ENCODE measurements around the gene SFXN2. TPM values are rescaled to one million over a fixed set of nuclear protein-coding genes. Genes with fewer than 3 reads are reported as not detected.

The SFXN2 gene
- total RNA-seq, 1 experiment from 2014 or later = 5.4 TPM

DNA sequence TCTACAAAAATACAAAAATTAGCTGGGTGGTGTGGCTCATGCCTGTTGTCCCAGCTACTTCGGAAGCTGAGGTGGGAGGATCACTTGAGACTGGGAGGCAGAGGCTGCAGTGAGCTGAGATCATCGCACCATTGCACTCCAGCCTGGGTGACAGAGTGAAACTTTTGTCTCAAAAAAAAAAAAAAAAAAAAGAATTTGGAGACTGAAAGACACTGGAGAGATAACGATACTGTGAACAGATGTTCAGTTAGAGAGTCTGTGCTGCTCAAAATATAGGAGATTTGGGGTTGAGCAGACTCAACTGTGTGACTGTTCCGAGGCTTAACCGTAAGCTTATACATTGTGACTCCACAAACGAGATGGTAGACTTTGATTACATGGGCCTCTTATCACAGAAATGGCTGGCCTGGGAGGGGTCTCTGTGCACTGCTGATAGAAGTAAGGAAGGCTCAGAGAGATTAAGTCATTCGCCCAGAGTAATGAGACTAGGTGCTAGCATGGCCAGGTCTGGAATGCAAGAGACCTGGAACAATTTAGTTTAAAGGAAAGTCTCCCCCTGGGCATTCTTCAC lies 48.7 kb downstream of the SFXN2 start:
- no peaks in the 10 kb centered on the region for H3K36me3 ChIP-seq (ENCODE audit: low read depth)
- no peak overlapping the region for H3K4me2 ChIP-seq
- H3K27me3 ChIP-seq (ENCODE audit: insufficient read depth, low read depth) = no peaks in the 10 kb centered on the region
- ChIA-PET POLR2A (ENCODE audit: unreplicated experiment) (no interaction called here), CTCF (no interaction called here)
- no peaks in the 10 kb centered on the region for H3K9me3 ChIP-seq (ENCODE audit: insufficient read depth, low read depth)
- no peaks in the 10 kb centered on the region for H3F3A ChIP-seq (ENCODE audit: insufficient read depth, low read depth)
- H3K4me3 ChIP-seq = no peak overlapping the region
- no peak overlapping the region for H2AFZ ChIP-seq
- H3K79me2 ChIP-seq (ENCODE audit: low read depth) = no peaks in the 10 kb centered on the region
- H4K20me1 ChIP-seq (ENCODE audit: insufficient read depth) = no peaks in the 10 kb centered on the region; the same call in 1 of the 2 replicates
- DNase-seq = no peak
- H3K4me1 ChIP-seq (replicated peaks; ENCODE audit: insufficient read depth) = peaks cover 6% of the 10 kb centered on the region; the same call in 1 of the 2 replicates
- no peaks in the 10 kb centered on the region for H3K9me2 ChIP-seq (ENCODE audit: insufficient read depth)
- no peak for TF ChIP-seq EZH2 (IDR thresholded peaks at IDR 0.05; ENCODE audit: low read depth)
- TF ChIP-seq, protein P1, sequence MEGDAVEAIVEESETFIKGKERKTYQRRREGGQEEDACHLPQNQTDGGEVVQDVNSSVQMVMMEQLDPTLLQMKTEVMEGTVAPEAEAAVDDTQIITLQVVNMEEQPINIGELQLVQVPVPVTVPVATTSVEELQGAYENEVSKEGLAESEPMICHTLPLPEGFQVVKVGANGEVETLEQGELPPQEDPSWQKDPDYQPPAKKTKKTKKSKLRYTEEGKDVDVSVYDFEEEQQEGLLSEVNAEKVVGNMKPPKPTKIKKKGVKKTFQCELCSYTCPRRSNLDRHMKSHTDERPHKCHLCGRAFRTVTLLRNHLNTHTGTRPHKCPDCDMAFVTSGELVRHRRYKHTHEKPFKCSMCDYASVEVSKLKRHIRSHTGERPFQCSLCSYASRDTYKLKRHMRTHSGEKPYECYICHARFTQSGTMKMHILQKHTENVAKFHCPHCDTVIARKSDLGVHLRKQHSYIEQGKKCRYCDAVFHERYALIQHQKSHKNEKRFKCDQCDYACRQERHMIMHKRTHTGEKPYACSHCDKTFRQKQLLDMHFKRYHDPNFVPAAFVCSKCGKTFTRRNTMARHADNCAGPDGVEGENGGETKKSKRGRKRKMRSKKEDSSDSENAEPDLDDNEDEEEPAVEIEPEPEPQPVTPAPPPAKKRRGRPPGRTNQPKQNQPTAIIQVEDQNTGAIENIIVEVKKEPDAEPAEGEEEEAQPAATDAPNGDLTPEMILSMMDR (conservative IDR thresholded peaks at IDR 0.05) = no peak
- no TSS peak for BruUV-seq (replicated peaks)
- no peak overlapping the region for H3K27ac ChIP-seq
- intact Hi-C loops (cut with micrococcal nuclease; ENCODE audit: unreplicated experiment) = no loop called here

DNA sequence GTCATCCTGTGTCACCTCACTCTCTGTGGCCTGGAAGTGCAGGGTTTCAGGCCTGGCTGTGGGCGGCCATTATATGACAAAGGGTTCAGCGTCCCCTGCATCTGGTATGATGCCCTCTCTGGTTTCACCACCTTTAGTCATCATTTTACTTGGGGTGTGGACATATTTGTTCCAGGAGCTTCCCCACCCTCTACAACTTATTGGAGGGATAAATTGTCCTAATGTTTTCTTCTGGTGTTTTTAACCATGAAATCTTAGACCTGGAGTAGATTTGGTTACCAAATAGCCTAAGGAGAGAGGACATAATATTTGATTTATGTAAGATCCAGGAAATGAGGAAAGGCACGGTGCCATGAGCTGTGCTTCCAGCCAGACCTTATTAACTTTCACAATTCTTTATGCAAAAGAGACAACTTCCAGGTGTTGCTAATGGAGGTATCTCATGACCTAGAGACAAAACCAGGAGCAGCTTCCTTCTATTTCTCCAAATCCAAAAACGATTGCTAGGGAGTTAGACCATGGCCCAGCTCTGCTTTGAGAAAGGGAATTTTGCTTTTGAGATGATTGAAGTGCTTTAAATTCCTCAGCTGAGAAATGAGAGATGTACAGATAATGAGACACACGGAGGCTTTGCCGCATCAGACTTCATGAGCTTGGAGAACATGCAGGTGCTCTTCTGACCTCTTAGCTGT lies 50.2 kb downstream of the SFXN2 start:
- Histone ChIP-seq H3K27ac (peak overlapping the region; percentile 34; the same call in 1 of the 2 replicates), H3K4me3 (no peak overlapping the region), H2AFZ (no peak overlapping the region), H3K36me3 (ENCODE audit: low read depth) (no peaks in the 10 kb centered on the region), H3F3A (ENCODE audit: insufficient read depth, low read depth) (no peaks in the 10 kb centered on the region), H3K9me2 (ENCODE audit: insufficient read depth) (no peaks in the 10 kb centered on the region), H3K27me3 (ENCODE audit: insufficient read depth, low read depth) (no peaks in the 10 kb centered on the region), H3K79me2 (ENCODE audit: low read depth) (no peaks in the 10 kb centered on the region), H3K4me2 (peak overlapping the region; percentile 10; the same call in 1 of the 2 replicates), H3K9me3 (ENCODE audit: insufficient read depth, low read depth) (no peaks in the 10 kb centered on the region), H4K20me1 (ENCODE audit: insufficient read depth) (no peaks in the 10 kb centered on the region; the same call in 1 of the 2 replicates), H3K4me1 (replicated peaks; ENCODE audit: insufficient read depth) (peaks cover 6% of the 10 kb centered on the region; the same call in 1 of the 2 replicates)
- DNase-seq = peak; percentile 18 to 57
- intact Hi-C loops (cut with micrococcal nuclease; ENCODE audit: unreplicated experiment) = loop anchor here (5.0 kb wide), 1 partner anchor 53 kb away; no protein-coding TSS in a partner anchor
- POLR2A ChIA-PET (ENCODE audit: unreplicated experiment) = interaction anchor here (0.8 to 0.9 kb wide), 2 partner anchors 477 to 631 kb away, joined by 3 to 9 read pairs; no protein-coding TSS in a partner anchor
- BruUV-seq (replicated peaks) = no TSS peak
- CTCF ChIA-PET = interaction anchor here (1.5 kb wide), 1 partner anchor 11 kb away, joined by 4 read pairs; no protein-coding TSS in a partner anchor
- no peak for TF ChIP-seq EZH2 (IDR thresholded peaks at IDR 0.05; ENCODE audit: low read depth)
- TF ChIP-seq, protein P1 (conservative IDR thresholded peaks at IDR 0.05) = no peak

DNA sequence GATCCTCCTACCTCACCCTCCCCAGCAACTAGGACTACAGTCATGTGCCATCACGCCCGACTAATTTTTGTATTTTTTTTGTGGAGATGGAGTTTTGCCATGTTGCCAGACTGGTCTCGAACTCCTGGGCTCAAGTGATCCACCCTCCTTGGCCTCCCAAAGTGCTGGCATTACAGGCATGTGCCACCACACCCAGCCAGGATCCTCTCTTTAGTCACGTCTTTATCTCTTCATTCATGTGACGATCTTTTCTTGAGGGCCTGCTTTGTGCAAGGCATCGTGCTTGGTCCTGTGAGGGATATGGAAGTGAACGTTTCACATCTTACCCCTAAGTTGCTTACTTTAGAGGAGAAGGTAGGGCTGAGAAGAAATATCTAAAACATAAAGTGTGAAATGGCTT lies 50.9 kb downstream of the SFXN2 start:
- Histone ChIP-seq H2AFZ (no peak overlapping the region), H3K4me3 (no peak overlapping the region), H3K4me1 (replicated peaks; ENCODE audit: insufficient read depth) (peaks cover 6% of the 10 kb centered on the region; the same call in 1 of the 2 replicates), H3K27me3 (ENCODE audit: insufficient read depth, low read depth) (no peaks in the 10 kb centered on the region), H3K9me3 (ENCODE audit: insufficient read depth, low read depth) (no peaks in the 10 kb centered on the region), H3K27ac (no peak overlapping the region), H3K36me3 (ENCODE audit: low read depth) (no peaks in the 10 kb centered on the region), H3K4me2 (no peak overlapping the region), H3F3A (ENCODE audit: insufficient read depth, low read depth) (no peaks in the 10 kb centered on the region), H4K20me1 (ENCODE audit: insufficient read depth) (no peaks in the 10 kb centered on the region; the same call in 1 of the 2 replicates), H3K79me2 (ENCODE audit: low read depth) (no peaks in the 10 kb centered on the region), H3K9me2 (ENCODE audit: insufficient read depth) (no peaks in the 10 kb centered on the region)
- ChIA-PET CTCF (interaction anchor here (1.5 kb wide), 1 partner anchor 11 kb away, joined by 4 read pairs; no protein-coding TSS in a partner anchor), POLR2A (ENCODE audit: unreplicated experiment) (interaction anchor here (0.8 to 0.9 kb wide), 2 partner anchors 476 to 631 kb away, joined by 3 to 9 read pairs; no protein-coding TSS in a partner anchor)
- TF ChIP-seq EZH2 (IDR thresholded peaks at IDR 0.05; ENCODE audit: low read depth) = no peak
- TF ChIP-seq, protein P1 (conservative IDR thresholded peaks at IDR 0.05) = no peak
- no peak for DNase-seq
- BruUV-seq (replicated peaks) = no TSS peak
- intact Hi-C loops (cut with micrococcal nuclease; ENCODE audit: unreplicated experiment) = loop anchor here (5.0 kb wide), 1 partner anchor 52 kb away; no protein-coding TSS in a partner anchor

All from PC-9 (cell line).